PC-3 (cell line): ENCODE results near the gene SYK. TPM values are rescaled to one million over a fixed set of nuclear protein-coding genes. Genes with fewer than 3 reads are reported as not detected.

ENCODE experiments used
- ATAC-seq: fragments of 200-7000 bp; cut with Tn5 transposase; 2 replicates; pipeline ENCODE4 v1.9.1; 2020; ENCODE audit warnings: mild to moderate bottlenecking, moderate library complexity
- BruUV-seq: library from RNA; stranded (reverse); fragments of 400-500 nt; replicated peaks from 2 replicates; lab custom pipeline; 2021; lab: Mats Ljungman, UMichigan
- CTCF ChIA-PET: fragments of 300-600 bp; sonication (Branson Sonifier 250); formaldehyde crosslinking; loops from one replicate; lab custom pipeline; 2022; ENCODE audit warnings: antibody characterized with exemption; lab: Charles Lee
- POLR2A ChIA-PET: fragments of 300-600 bp; sonication (Branson Sonifier 250); formaldehyde crosslinking; loops from one replicate; lab custom pipeline; 2022; ENCODE audit warnings: antibody characterized with exemption; ENCODE audit not compliant: unreplicated experiment; lab: Charles Lee
- DNase-seq: peaks from one replicate; pipeline ENCODE4 v3.0.0-alpha.2; 2015
- H2AFZ ChIP-seq: fragments of 300-600 bp; sonication (generic); 2 replicates; pipeline ENCODE4 v1.6.0; 2016; ENCODE audit warnings: antibody characterized with exemption, low read length
- H3F3A ChIP-seq: fragments of 300-600 bp; sonication (generic); one replicate; pipeline ENCODE4 v1.6.0; 2017; ENCODE audit warnings: antibody characterized with exemption, low read length, control low read depth, mild to moderate bottlenecking; ENCODE audit not compliant: unreplicated experiment
- H3K27ac ChIP-seq: fragments of 300-600 bp; sonication (generic); 2 replicates; pipeline ENCODE4 v1.5.1; 2016; ENCODE audit warnings: mild to moderate bottlenecking, low read length
- H3K27me3 ChIP-seq: fragments of 300-600 bp; sonication (generic); 2 replicates; pipeline ENCODE4 v1.6.1; 2016; ENCODE audit warnings: low read length, mixed read lengths
- H3K36me3 ChIP-seq: fragments of 300-600 bp; sonication (generic); 2 replicates; pipeline ENCODE4 v1.6.1; 2016; ENCODE audit warnings: low read depth, mixed run types, low read length, mixed read lengths
- H3K4me1 ChIP-seq: fragments of 300-600 bp; sonication (generic); 2 replicates; pipeline ENCODE4 v1.5.1; 2016; ENCODE audit warnings: low read length; ENCODE audit not compliant: insufficient read depth
- H3K4me2 ChIP-seq: fragments of 300-600 bp; sonication (generic); 2 replicates; pipeline ENCODE4 v1.6.0; 2016; ENCODE audit warnings: low read length
- H3K4me3 ChIP-seq: fragments of 300-600 bp; sonication (generic); 2 replicates; pipeline ENCODE4 v1.5.1; 2016; ENCODE audit warnings: mild to moderate bottlenecking, low read length, mixed read lengths
- H3K79me2 ChIP-seq: fragments of 300-600 bp; sonication (generic); 2 replicates; pipeline ENCODE4 v1.6.1; 2017; ENCODE audit warnings: low read length, mixed read lengths
- H3K9ac ChIP-seq: fragments of 300-600 bp; sonication (generic); 2 replicates; pipeline ENCODE4 v1.6.0; 2016; ENCODE audit warnings: mild to moderate bottlenecking, low read length
- H3K9me2 ChIP-seq: fragments of 300-600 bp; sonication (generic); replicated peaks from 2 replicates; pipeline ENCODE4 v1.6.1; 2016; ENCODE audit warnings: mixed run types, low read length, mixed read lengths
- H3K9me3 ChIP-seq: fragments of 300-600 bp; sonication (generic); 2 replicates; pipeline ENCODE4 v1.6.1; 2016; ENCODE audit warnings: low read length, mixed read lengths
- H4K20me1 ChIP-seq: fragments of 300-600 bp; sonication (generic); 2 replicates; pipeline ENCODE4 v1.6.1; 2016; ENCODE audit warnings: low read length, mixed read lengths
- CTCF ChIP-seq: fragments of 300-600 bp; sonication (generic); conservative IDR thresholded peaks from 2 replicates; pipeline ENCODE4 v1.5.1; 2017; ENCODE audit warnings: antibody characterized with exemption, low read depth, mild to moderate bottlenecking, low read length
- EZH2 ChIP-seq: fragments of 300-600 bp; sonication (generic); IDR thresholded peaks from one replicate; pipeline ENCODE4 v1.6.1; 2017; ENCODE audit warnings: antibody characterized with exemption, mild to moderate bottlenecking, low read length; ENCODE audit not compliant: unreplicated experiment
- EZH2phosphoT487 ChIP-seq: fragments of 300-600 bp; sonication (generic); IDR thresholded peaks from 2 replicates; pipeline ENCODE4 v1.6.1; 2018; ENCODE audit warnings: mild to moderate bottlenecking, antibody characterized with exemption, low read length, borderline replicate concordance
- intact Hi-C: fragments of 100-400 bp; cut with micrococcal nuclease; formaldehyde crosslinking; loops from 2 replicates; pipeline ENCODE4 v1.9.0; 2023
- total RNA-seq: library from RNA; depleted of rRNA; stranded (reverse); fragments of >200 nt; gene quantifications from 2 replicates; pipeline ENCODE4 v1.2.3, GENCODE V29; 2014

The SYK gene
- total RNA-seq, 1 experiment from 2014 or later: 12.9 TPM

DNA sequence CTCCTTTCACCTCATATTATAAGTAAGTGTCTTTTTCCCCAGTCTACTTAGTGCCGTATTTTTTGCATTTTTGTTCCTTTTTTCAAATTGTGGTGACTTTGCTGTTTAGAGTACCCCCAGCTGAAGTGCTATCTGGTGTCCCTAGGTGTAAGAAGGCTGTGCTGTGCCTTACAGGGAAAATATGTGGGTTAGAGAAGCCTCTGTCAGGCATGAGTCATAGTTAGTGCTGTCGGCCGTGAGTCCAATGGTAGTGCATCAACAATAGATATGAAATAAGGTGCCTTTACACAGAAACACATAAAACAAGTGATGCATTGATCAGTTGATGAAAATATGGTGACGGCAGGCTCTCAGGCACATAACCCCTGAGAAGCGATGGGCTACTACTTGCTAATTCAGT is 20.1 kb downstream of the SYK start:
- Histone ChIP-seq H4K20me1 (no peaks in the 10 kb centered on the region), H3K4me3 (no peak overlapping the region), H3K9me3 (no peaks in the 10 kb centered on the region), H3K9ac (no peak overlapping the region), H3K79me2 (no peaks in the 10 kb centered on the region), H3K27me3 (no peaks in the 10 kb centered on the region), H3K9me2 (no peaks in the 10 kb centered on the region), H3K4me2 (no peak overlapping the region), H3K27ac (no peak overlapping the region), H2AFZ (no peak overlapping the region), H3F3A (no peaks in the 10 kb centered on the region), H3K36me3 (peaks cover 4% of the 10 kb centered on the region; the same call in 1 of the 2 replicates), H3K4me1 (peaks cover 3% of the 10 kb centered on the region; the same call in 1 of the 2 replicates)
- ChIA-PET CTCF (no interaction called here), POLR2A (no interaction called here)
- ATAC-seq: peak; percentile 79
- DNase-seq: peak; percentile 49
- TF ChIP-seq EZH2phosphoT487: no peak
- no peak for TF ChIP-seq CTCF
- TF ChIP-seq EZH2: no peak
- BruUV-seq: no TSS peak
- intact Hi-C loops: no loop called here

DNA sequence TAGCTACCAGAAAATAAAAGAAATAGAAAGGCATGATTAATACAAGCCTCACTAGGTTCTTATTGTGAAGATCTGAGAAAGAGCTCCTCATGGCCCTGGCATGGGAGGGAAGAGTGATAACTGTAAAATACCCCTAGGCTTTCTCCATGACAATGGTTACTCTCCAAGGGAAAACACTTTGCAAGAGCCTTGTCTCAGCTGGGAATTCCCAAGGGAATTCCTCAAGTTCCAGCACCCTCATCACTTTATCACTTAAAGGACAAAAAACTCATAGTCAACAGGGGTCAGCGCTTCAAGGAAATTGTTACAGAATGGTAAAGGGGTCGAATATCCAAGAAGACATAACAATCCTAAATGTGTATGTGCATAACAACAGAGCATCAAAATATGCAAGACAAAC is 21.2 kb downstream of the SYK start:
- Histone ChIP-seq H4K20me1 (no peaks in the 10 kb centered on the region), H3K4me1 (peaks cover 3% of the 10 kb centered on the region; the same call in 1 of the 2 replicates), H3K9ac (no peak overlapping the region), H3K9me3 (no peaks in the 10 kb centered on the region), H3K27me3 (no peaks in the 10 kb centered on the region), H3K27ac (no peak overlapping the region), H2AFZ (no peak overlapping the region), H3K4me3 (no peak overlapping the region), H3K9me2 (no peaks in the 10 kb centered on the region), H3K79me2 (no peaks in the 10 kb centered on the region), H3K4me2 (no peak overlapping the region), H3K36me3 (peaks cover 4% of the 10 kb centered on the region; the same call in 1 of the 2 replicates), H3F3A (no peaks in the 10 kb centered on the region)
- CTCF ChIA-PET: no interaction called here
- no peak for ATAC-seq
- POLR2A ChIA-PET: no interaction called here
- intact Hi-C loops: no loop called here
- DNase-seq: no peak
- no TSS peak for BruUV-seq
- TF ChIP-seq EZH2phosphoT487 (no peak), CTCF (no peak), EZH2 (no peak)

GRCh38 chr9:90825586-90825985 is 24.0 kb downstream of the SYK start:
- TF ChIP-seq CTCF (no peak), EZH2 (no peak), EZH2phosphoT487 (no peak)
- POLR2A ChIA-PET: no interaction called here
- CTCF ChIA-PET: no interaction called here

More at GRCh38 chr9:90825586-90825985, 24.0 kb downstream of the SYK start:
- H3F3A ChIP-seq: no peaks in the 10 kb centered on the region
- H3K4me3 ChIP-seq: no peak overlapping the region
- BruUV-seq: no TSS peak
- intact Hi-C loops: no loop called here
- ATAC-seq (no peak), DNase-seq (no peak)
- no peak overlapping the region for H2AFZ ChIP-seq
- no peak overlapping the region for H3K27ac ChIP-seq
- no peaks in the 10 kb centered on the region for H3K9me2 ChIP-seq
- peaks cover 4% of the 10 kb centered on the region; the same call in 1 of the 2 replicates for H3K36me3 ChIP-seq
- no peak overlapping the region for H3K9ac ChIP-seq
- no peaks in the 10 kb centered on the region for H4K20me1 ChIP-seq
- H3K79me2 ChIP-seq: no peaks in the 10 kb centered on the region
- H3K27me3 ChIP-seq: no peaks in the 10 kb centered on the region
- no peak overlapping the region for H3K4me2 ChIP-seq
- peaks cover 3% of the 10 kb centered on the region; the same call in 1 of the 2 replicates for H3K4me1 ChIP-seq
- no peaks in the 10 kb centered on the region for H3K9me3 ChIP-seq
